ENCODE results near the gene LAT.

The LAT gene

GRCh38 chr16:29030086-29030840, 45.4 kb downstream of the LAT start:
- no peaks in the 10 kb centered on the region for H3K9me3 ChIP-seq (ENCODE audit: low read length)
- no peak overlapping the region for H3K4me3 ChIP-seq (ENCODE audit: low read depth in 1 of 2, low read length in 2 of 2)
- no peak overlapping the region for H3K9ac ChIP-seq (ENCODE audit: low read length)
- no peaks in the 10 kb centered on the region for H3K36me3 ChIP-seq (ENCODE audit: insufficient read depth, low read length)
- H3K27me3 ChIP-seq (ENCODE audit: control insufficient read depth in 1 of 2, insufficient read depth in 2 of 2, low read length in 2 of 2): no peaks in the 10 kb centered on the region
- no peak overlapping the region for H3K27ac ChIP-seq (ENCODE audit: low read depth, low read length)
- no peaks in the 10 kb centered on the region for H3K4me1 ChIP-seq (ENCODE audit: insufficient read depth, low read length)

Measured in muscle layer of colon (tissue), 2 donors.